ENCODE measurements around the gene CHST6. TPM values are rescaled to one million over a fixed set of nuclear protein-coding genes. Genes with fewer than 3 reads are reported as not detected.

The CHST6 gene
- total and polyA plus RNA-seq, 4 donors, result 2.2 to 8.5 (median 4.4) TPM

DNA sequence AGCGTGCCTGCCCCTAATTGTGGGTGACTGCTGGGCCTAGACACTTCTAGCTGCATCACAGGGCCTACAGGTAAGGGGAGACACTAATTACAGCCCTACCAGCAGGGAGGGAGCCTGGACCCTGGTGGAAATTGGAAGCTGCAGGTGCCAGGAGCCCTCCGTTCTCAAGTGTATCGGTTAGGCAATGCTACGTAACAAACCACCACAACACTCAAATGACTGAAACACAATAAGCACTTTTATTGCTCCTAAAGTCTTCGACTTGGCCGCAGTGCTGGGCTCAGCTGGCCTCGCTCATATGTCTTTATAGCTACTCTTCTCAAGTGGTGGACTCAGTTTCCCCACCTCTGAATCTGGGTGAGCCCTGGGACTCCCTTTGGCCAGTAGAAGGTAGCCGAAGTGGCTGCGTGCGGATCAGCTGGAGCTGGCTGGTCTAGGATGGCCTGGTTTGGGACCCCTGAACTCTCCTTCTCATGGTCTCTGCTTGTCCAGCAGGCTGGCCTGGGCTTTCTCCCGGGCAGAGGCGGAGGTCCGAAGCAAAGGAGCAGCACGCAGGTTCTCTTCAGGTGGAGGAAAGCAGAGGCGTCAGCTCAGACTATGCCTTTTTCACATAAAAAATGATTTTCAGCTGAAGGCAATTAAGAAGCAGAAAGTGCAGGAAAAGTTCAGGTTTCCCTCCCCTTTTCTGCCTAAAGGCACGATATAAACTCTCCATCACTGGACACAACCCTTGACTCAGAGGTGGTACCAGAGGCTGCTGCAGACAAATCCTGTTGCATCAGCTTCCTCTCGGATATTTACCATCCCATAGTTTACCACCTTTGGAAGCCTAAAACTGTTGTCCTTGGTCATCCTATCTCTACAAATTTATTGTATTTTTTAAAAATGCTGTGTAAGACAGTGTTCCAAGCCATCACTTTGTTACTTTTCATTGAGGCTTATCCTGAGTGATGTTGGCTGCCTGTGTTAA, 22.0 kb downstream of the CHST6 start:
- no peak overlapping the region for H3K4me3 ChIP-seq
- 94 to 97% methylated on average over 17 of the region's 17 CpGs for WGBS, 2 donors

DNA sequence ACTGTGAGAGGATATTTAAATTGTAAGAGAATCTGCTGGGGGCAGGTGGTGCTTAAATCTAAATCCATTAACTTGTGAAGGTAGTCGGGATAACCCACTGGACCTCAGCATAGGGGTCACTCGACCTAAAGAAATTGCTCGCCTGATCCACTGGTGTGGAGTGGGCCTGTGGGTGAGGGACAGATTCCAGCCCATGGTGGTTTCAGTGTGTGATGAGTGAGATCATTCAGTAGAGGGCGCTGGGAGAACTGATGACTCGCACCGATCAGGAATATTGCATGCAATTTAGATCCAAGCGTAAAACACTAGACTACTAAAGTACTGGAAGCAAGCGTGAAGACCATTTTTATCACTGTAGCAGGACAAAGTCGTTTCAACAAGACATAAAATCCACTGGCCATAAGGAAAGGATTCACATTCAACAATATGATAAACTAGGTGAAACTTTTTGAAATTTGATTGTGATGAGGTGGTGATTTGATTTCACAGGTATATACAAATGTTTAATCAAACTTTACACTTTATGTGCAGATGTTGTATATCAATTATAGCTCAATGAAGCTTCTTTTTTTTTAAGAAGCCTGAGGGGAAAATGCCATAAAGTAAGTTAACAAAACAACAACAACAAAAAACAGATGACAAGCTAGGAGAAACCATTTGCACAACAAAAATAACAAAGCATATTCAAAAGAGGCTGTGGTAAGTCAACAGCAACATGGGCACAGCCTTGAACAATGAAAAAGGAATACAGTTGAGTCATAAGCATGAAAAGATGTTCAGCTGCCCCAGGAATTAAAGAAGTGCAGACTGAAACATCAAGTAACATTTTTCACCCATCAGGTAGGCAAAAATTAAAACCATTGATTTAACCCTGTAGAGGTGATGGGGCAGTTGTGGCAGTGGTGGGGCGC, 23.3 kb downstream of the CHST6 start:
- H3K9ac ChIP-seq (ENCODE audit: insufficient read depth in 1 of 2, low read length in 2 of 2), result no peak overlapping the region
- no peak overlapping the region for H3K27ac ChIP-seq (ENCODE audit: low read depth in 1 of 2, low read length in 1 of 2)
- no peaks in the 10 kb centered on the region for H3K9me3 ChIP-seq (ENCODE audit: control insufficient read depth in 4 of 4, insufficient read depth in 3 of 4, low read length in 3 of 4)
- peak; percentile 63 for TF ChIP-seq CTCF (IDR thresholded peaks at IDR 0.05; ENCODE audit: control extremely low read depth, extremely low read depth)
- no peak overlapping the region for H3K4me3 ChIP-seq
- 15 to 19% methylated on average over 10 of the region's 10 CpGs for WGBS, 2 donors
- no peaks in the 10 kb centered on the region for H3K27me3 ChIP-seq (ENCODE audit: control insufficient read depth in 3 of 3, insufficient read depth in 3 of 3, low read length in 2 of 3)
- peak; percentile 53 to 81 (median 75) for DNase-seq
- H3K4me1 ChIP-seq (ENCODE audit: control insufficient read depth in 5 of 5, insufficient read depth in 5 of 5, low read length in 5 of 5), result no peaks in the 10 kb centered on the region
- H3K36me3 ChIP-seq (ENCODE audit: control insufficient read depth in 4 of 4, insufficient read depth in 4 of 4, low read length in 4 of 4), result no peaks in the 10 kb centered on the region
- ATAC-seq (ENCODE audit: insufficient read depth, low FRiP score), result peak; percentile 87

More for the DNA sequence above, 22.0 kb downstream of the CHST6 start:
- H3K27me3 ChIP-seq (ENCODE audit: control insufficient read depth in 3 of 3, insufficient read depth in 3 of 3, low read length in 2 of 3), result no peaks in the 10 kb centered on the region
- H3K9ac ChIP-seq (ENCODE audit: insufficient read depth in 1 of 2, low read length in 2 of 2), result no peak overlapping the region
- no peak for TF ChIP-seq CTCF (IDR thresholded peaks at IDR 0.05; ENCODE audit: control extremely low read depth, extremely low read depth)
- no peaks in the 10 kb centered on the region for H3K36me3 ChIP-seq (ENCODE audit: control insufficient read depth in 4 of 4, insufficient read depth in 4 of 4, low read length in 4 of 4)
- no peak overlapping the region for H3K27ac ChIP-seq (ENCODE audit: low read depth in 1 of 2, low read length in 1 of 2)
- H3K9me3 ChIP-seq (ENCODE audit: control insufficient read depth in 4 of 4, insufficient read depth in 3 of 4, low read length in 3 of 4), result no peaks in the 10 kb centered on the region
- H3K4me1 ChIP-seq (ENCODE audit: control insufficient read depth in 5 of 5, insufficient read depth in 5 of 5, low read length in 5 of 5), result no peaks in the 10 kb centered on the region
- ATAC-seq (ENCODE audit: insufficient read depth, low FRiP score), result no peak
- DNase-seq, result no peak

GRCh38 chr16:75466760-75467159, 28.5 kb downstream of the CHST6 start:
- Histone ChIP-seq H3K9ac (ENCODE audit: insufficient read depth in 1 of 2, low read length in 2 of 2) (no peak overlapping the region), H3K9me3 (ENCODE audit: control insufficient read depth in 4 of 4, insufficient read depth in 3 of 4, low read length in 3 of 4) (no peaks in the 10 kb centered on the region), H3K4me1 (ENCODE audit: control insufficient read depth in 5 of 5, insufficient read depth in 5 of 5, low read length in 5 of 5) (peaks cover 0 to 12% (median 2%) of the 10 kb centered on the region in 5 donors), H3K4me3 (no peak overlapping the region), H3K27me3 (ENCODE audit: control insufficient read depth in 3 of 3, insufficient read depth in 3 of 3, low read length in 2 of 3) (no peaks in the 10 kb centered on the region), H3K27ac (ENCODE audit: low read depth in 1 of 2, low read length in 1 of 2) (no peak overlapping the region), H3K36me3 (ENCODE audit: control insufficient read depth in 4 of 4, insufficient read depth in 4 of 4, low read length in 4 of 4) (no peaks in the 10 kb centered on the region)
- no peak for ATAC-seq (ENCODE audit: insufficient read depth, low FRiP score)
- TF ChIP-seq CTCF (IDR thresholded peaks at IDR 0.05; ENCODE audit: control extremely low read depth, extremely low read depth), result no peak
- DNase-seq, result no peak
- 88 to 97% methylated on average over 2 of the region's 2 CpGs for WGBS, 2 donors

Data from lung (tissue), 12 donors.